B cell (primary cell): ENCODE measurements around the gene PRAMEF20. TPM values are rescaled to one million over a fixed set of nuclear protein-coding genes. Genes with fewer than 3 reads are reported as not detected.

ENCODE experiments used
- ATAC-seq: fragments of 200-7000 bp; cut with Tn5 transposase; one replicate; pipeline ENCODE4 v1.10.0; 2021; ENCODE audit warnings: low read depth, mild to moderate bottlenecking, moderate number of reproducible peaks, moderate library complexity
- CTCF ChIA-PET: fragments of 350-600 bp; sonication (Branson Sonifier 250); formaldehyde crosslinking; loops from one replicate; lab custom pipeline; 2021; ENCODE audit warnings: antibody characterized with exemption, inconsistent platforms; lab: Charles Lee
- POLR2A ChIA-PET: fragments of 350-600 bp; sonication (Branson Sonifier 250); formaldehyde crosslinking; loops from one replicate; lab custom pipeline; 2021; ENCODE audit warnings: antibody characterized with exemption; lab: Charles Lee
- DNase-seq: peaks from one replicate; pipeline ENCODE4 v3.0.0; 2013
- H2AFZ ChIP-seq: 2 replicates; pipeline ENCODE4 v1.6.1; 2012; ENCODE audit warnings: mild to moderate bottlenecking, low read depth, low read length; ENCODE audit not compliant: insufficient read depth, poor library complexity, severe bottlenecking
- H3K27ac ChIP-seq, 2 donors: 1 replicate in 1 of 2; 2 replicates in 1 of 2; pipeline ENCODE4 v1.5.1; 2012 to 2013; ENCODE audit warnings: low read length in 2 of 2, mild to moderate bottlenecking in 2 of 2, moderate library complexity in 1 of 2
- H3K27me3 ChIP-seq, 4 experiments: fragments of 200-600 bp in 1 of 4; sonication (generic) in 1 of 4; replicated peaks in 1 of 4; 1 replicate in 2 of 4; 2 replicates in 2 of 4; pipeline versions ENCODE4 v1.6.1 to v1.7.0; 2013 to 2016; ENCODE audit warnings: low read length in 3 of 4, mild to moderate bottlenecking in 2 of 4, mixed read lengths in 1 of 4, moderate library complexity in 1 of 4; ENCODE audit not compliant: insufficient read depth in 4 of 4, control insufficient read depth in 3 of 4; ENCODE audit errors: control extremely low read depth in 1 of 4
- H3K36me3 ChIP-seq, 2 experiments: replicated peaks in 1 of 2; 1 replicate in 1 of 2; 2 replicates in 1 of 2; pipeline versions ENCODE4 v1.6.1 to v1.7.1; 2013; ENCODE audit warnings: low read length in 1 of 2; ENCODE audit not compliant: insufficient read depth in 2 of 2, control insufficient read depth in 1 of 2; ENCODE audit errors: control extremely low read depth in 1 of 2, extremely low read depth in 1 of 2
- H3K4me1 ChIP-seq, 2 donors: fragments of 200-600 bp in 1 of 2; sonication (generic) in 1 of 2; 1 replicate in 1 of 2; 2 replicates in 1 of 2; pipeline versions ENCODE4 v1.5.1 to v1.6.1; 2013 to 2017; ENCODE audit warnings: low read length in 2 of 2; ENCODE audit not compliant: control insufficient read depth in 2 of 2, insufficient read depth in 2 of 2
- H3K4me2 ChIP-seq: replicated peaks from 2 replicates; pipeline ENCODE3; 2012; ENCODE audit warnings: mild to moderate bottlenecking, low read depth, low read length; ENCODE audit not compliant: poor library complexity, severe bottlenecking
- H3K4me3 ChIP-seq, 5 experiments: fragments of 200-600 bp in 1 of 5; sonication (generic) in 1 of 5; 1 replicate in 3 of 5; 2 replicates in 2 of 5; pipeline versions ENCODE4 v1.5.1 to v1.7.0; 2011 to 2016; ENCODE audit warnings: low read length in 4 of 5, mild to moderate bottlenecking in 4 of 5, low read depth in 2 of 5, control low read depth in 1 of 5, moderate library complexity in 1 of 5; ENCODE audit not compliant: insufficient read depth in 1 of 5; ENCODE audit errors: control extremely low read depth in 1 of 5, extremely low read depth in 1 of 5
- H3K79me2 ChIP-seq: fragments of 200-600 bp; sonication (generic); one replicate; pipeline ENCODE4 v1.6.0; 2016; ENCODE audit warnings: low read length; ENCODE audit not compliant: control insufficient read depth, insufficient read depth
- H3K9ac ChIP-seq: fragments of 200-600 bp; sonication (generic); 2 replicates; pipeline ENCODE4 v1.6.1; 2017; ENCODE audit warnings: mild to moderate bottlenecking, low read length, moderate library complexity
- H3K9me3 ChIP-seq, 3 donors: one replicate each; pipeline versions ENCODE4 v1.6.1 to v1.7.1; 2013; ENCODE audit warnings: low read length in 2 of 3; ENCODE audit not compliant: control insufficient read depth in 2 of 3, insufficient read depth in 1 of 3; ENCODE audit errors: control extremely low read depth in 1 of 3
- H4K20me1 ChIP-seq: 2 replicates; pipeline ENCODE4 v1.6.0; 2012; ENCODE audit warnings: mild to moderate bottlenecking, low read length; ENCODE audit not compliant: insufficient read depth, control insufficient read depth, poor library complexity, severe bottlenecking
- H3K27ac Mint-ChIP-seq: one replicate; pipeline ENCODE4 v1.8.0; 2021; ENCODE audit warnings: mixed read lengths
- H3K27me3 Mint-ChIP-seq: one replicate; pipeline ENCODE4 v1.8.0; 2021; ENCODE audit warnings: mixed read lengths
- H3K4me1 Mint-ChIP-seq: one replicate; pipeline ENCODE4 v1.8.0; 2021; ENCODE audit warnings: mixed read lengths
- H3K4me3 Mint-ChIP-seq: one replicate; pipeline ENCODE4 v1.8.0; 2021; ENCODE audit warnings: mixed read lengths
- H3K9me3 Mint-ChIP-seq: one replicate; pipeline ENCODE4 v1.8.0; 2022; ENCODE audit warnings: mixed read lengths; ENCODE audit not compliant: insufficient read depth
- EZH2 ChIP-seq: IDR thresholded peaks from 2 replicates; pipeline ENCODE4 v1.6.1; 2012; ENCODE audit warnings: borderline replicate concordance, low read depth, mild to moderate bottlenecking, moderate library complexity, low read length; ENCODE audit not compliant: insufficient read depth, poor library complexity, severe bottlenecking
- WGBS: methylation state at CpG from one replicate; pipeline ENCODE4 v1.1.5; 2013; ENCODE audit warnings: missing lambda C conversion rate; ENCODE audit not compliant: insufficient coverage; 5-methylcytosine and 5-hydroxymethylcytosine counted together
- intact Hi-C: fragments of 100-400 bp; cut with micrococcal nuclease; formaldehyde crosslinking; loops from one replicate; pipeline ENCODE4 v1.10.0; 2022
- polyA plus RNA-seq: library from polyadenylated mRNA; depleted of rRNA; stranded (reverse); fragments of >200 nt; gene quantifications from 2 replicates; pipeline ENCODE4 v1.2.3, GENCODE V29; 2012
- total RNA-seq, 2 donors: library from RNA; stranded (reverse); fragments of 120-200 nt in 1 of 2; gene quantifications; 1 replicate in 1 of 2; 2 replicates in 1 of 2; pipeline versions ENCODE4 v1.2.3 to v1.2.4, GENCODE V29; 2013 to 2022
- TF ChIP-seq, protein P1 (sequence below): fragments of 200-600 bp; IDR thresholded peaks from one replicate; pipeline ENCODE4 v1.8.0; 2022; ENCODE audit warnings: antibody characterized with exemption, mild to moderate bottlenecking

The PRAMEF20 gene
- total and polyA plus RNA-seq, 2 donors (not counting 1 experiment from before 2014, with no cell fraction given) = not detected

DNA sequence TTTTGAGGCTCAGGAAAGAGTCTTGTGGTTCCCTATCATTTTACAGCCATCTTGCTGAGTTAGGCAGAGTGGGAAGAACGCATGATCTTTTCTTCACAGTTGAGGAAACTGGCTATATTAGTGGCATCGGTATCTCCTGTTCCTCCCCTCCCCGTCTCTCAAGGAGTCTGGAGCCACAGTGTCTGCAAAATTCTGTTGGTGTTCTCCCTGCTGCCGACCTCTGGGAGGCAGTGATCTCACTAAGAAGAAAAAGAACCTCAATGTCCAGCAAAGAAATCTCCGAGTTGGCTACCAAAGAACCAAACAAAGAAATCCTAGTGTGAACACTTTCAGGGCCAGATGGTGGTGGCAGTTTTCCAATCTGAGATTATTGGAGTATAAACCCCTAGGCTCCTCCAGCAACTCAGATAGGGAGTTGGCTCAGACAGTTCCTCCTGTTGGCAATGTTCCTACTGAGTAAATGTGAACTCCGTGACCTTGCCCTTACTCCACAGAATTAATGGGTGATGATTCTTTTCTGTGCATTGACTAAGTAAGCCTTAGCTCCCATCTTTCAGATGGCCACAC, 41.2 kb downstream of the PRAMEF20 start:
- Histone ChIP-seq H3K27ac (no peak overlapping the region), H3K79me2 (no peaks in the 10 kb centered on the region), H3K4me1 (no peaks in the 10 kb centered on the region), H2AFZ (no peak overlapping the region), H3K9ac (no peak overlapping the region), H3K4me2 (no peak overlapping the region), H3K27me3 (no peaks in the 10 kb centered on the region), H3K4me3 (no peak overlapping the region), H4K20me1 (no peaks in the 10 kb centered on the region), H3K36me3 (no peaks in the 10 kb centered on the region), H3K9me3 (no peaks in the 10 kb centered on the region)
- ChIA-PET CTCF (no interaction called here), POLR2A (no interaction called here)
- Mint-ChIP-seq H3K27ac (no peak overlapping the region), H3K4me1 (no peaks in the 10 kb centered on the region), H3K4me3 (no peak overlapping the region), H3K9me3 (no peaks in the 10 kb centered on the region), H3K27me3 (peaks cover 6% of the 10 kb centered on the region)
- 62% methylated on average over 4 of the region's 6 CpGs for WGBS
- DNase-seq (no peak), ATAC-seq (no peak)
- intact Hi-C loops = no loop called here
- TF ChIP-seq, protein P1, sequence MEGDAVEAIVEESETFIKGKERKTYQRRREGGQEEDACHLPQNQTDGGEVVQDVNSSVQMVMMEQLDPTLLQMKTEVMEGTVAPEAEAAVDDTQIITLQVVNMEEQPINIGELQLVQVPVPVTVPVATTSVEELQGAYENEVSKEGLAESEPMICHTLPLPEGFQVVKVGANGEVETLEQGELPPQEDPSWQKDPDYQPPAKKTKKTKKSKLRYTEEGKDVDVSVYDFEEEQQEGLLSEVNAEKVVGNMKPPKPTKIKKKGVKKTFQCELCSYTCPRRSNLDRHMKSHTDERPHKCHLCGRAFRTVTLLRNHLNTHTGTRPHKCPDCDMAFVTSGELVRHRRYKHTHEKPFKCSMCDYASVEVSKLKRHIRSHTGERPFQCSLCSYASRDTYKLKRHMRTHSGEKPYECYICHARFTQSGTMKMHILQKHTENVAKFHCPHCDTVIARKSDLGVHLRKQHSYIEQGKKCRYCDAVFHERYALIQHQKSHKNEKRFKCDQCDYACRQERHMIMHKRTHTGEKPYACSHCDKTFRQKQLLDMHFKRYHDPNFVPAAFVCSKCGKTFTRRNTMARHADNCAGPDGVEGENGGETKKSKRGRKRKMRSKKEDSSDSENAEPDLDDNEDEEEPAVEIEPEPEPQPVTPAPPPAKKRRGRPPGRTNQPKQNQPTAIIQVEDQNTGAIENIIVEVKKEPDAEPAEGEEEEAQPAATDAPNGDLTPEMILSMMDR = no peak
- TF ChIP-seq EZH2 = no peak

- no peak overlapping the region for H3K9ac ChIP-seq
- no peak overlapping the region for H3K4me3 ChIP-seq
- no peak for DNase-seq
- H3K27ac ChIP-seq = no peak overlapping the region
- Mint-ChIP-seq H3K4me3 (no peak overlapping the region), H3K9me3 (no peaks in the 10 kb centered on the region), H3K27ac (no peak overlapping the region), H3K27me3 (peaks cover 9% of the 10 kb centered on the region), H3K4me1 (no peaks in the 10 kb centered on the region)
- no peaks in the 10 kb centered on the region for H4K20me1 ChIP-seq
- H3K27me3 ChIP-seq = no peaks in the 10 kb centered on the region
- no peaks in the 10 kb centered on the region for H3K9me3 ChIP-seq
- no peak for TF ChIP-seq EZH2
- TF ChIP-seq, protein P1 = no peak
- H2AFZ ChIP-seq = no peak overlapping the region
- H3K79me2 ChIP-seq = no peaks in the 10 kb centered on the region
- no peak for ATAC-seq
- no peaks in the 10 kb centered on the region for H3K4me1 ChIP-seq
- intact Hi-C loops = no loop called here
- H3K4me2 ChIP-seq = no peak overlapping the region
- POLR2A ChIA-PET = no interaction called here
- CTCF ChIA-PET = no interaction called here
- no peaks in the 10 kb centered on the region for H3K36me3 ChIP-seq
- WGBS = 75% methylated on average over 15 of the region's 15 CpGs
These were observed 46.8 kb downstream of the PRAMEF20 start for GRCh38 chr1:13456904-13457532.
